Transverse colon (tissue), 3 donors: ENCODE results near the gene RNF103.

Source experiments
- POLR2A ChIP-seq: fragments of 450-650 bp; IDR thresholded peaks from one replicate; pipeline ENCODE4 v1.6.1; 2016; ENCODE audit warnings: antibody characterized with exemption, mild to moderate bottlenecking, moderate library complexity
- TF ChIP-seq, protein P1 (sequence below), 5 experiments: fragments of 200-600 bp in 3 of 5; fragments of 450-650 bp in 2 of 5; sonication (generic) in 3 of 5; IDR thresholded peaks; 1 replicate in 2 of 5; 2 replicates in 3 of 5; pipeline ENCODE4 v1.5.1; 2016 to 2017; ENCODE audit warnings: antibody characterized with exemption in 5 of 5, inconsistent platforms in 3 of 5, mild to moderate bottlenecking in 2 of 5, moderate library complexity in 1 of 5

DNA sequence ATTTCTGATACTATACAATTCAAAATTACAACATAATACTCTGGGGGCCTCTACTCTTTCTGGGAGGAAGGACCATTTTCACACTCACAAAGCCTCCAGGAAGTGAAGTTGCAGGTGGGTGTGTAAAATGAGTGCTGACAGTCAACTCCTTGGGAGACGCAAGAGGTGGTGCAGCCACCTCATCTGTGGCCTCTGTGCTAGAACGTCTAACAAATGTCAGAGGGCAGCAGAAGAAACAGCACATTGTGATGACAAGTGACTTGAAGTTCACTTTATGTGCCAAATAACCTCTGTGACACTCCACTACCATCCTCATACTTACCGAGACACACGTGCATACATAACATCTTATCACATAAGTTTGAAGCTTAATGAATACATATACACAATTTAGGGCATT, 10.2 kb downstream of the RNF103 start:
- TF ChIP-seq, protein P1, sequence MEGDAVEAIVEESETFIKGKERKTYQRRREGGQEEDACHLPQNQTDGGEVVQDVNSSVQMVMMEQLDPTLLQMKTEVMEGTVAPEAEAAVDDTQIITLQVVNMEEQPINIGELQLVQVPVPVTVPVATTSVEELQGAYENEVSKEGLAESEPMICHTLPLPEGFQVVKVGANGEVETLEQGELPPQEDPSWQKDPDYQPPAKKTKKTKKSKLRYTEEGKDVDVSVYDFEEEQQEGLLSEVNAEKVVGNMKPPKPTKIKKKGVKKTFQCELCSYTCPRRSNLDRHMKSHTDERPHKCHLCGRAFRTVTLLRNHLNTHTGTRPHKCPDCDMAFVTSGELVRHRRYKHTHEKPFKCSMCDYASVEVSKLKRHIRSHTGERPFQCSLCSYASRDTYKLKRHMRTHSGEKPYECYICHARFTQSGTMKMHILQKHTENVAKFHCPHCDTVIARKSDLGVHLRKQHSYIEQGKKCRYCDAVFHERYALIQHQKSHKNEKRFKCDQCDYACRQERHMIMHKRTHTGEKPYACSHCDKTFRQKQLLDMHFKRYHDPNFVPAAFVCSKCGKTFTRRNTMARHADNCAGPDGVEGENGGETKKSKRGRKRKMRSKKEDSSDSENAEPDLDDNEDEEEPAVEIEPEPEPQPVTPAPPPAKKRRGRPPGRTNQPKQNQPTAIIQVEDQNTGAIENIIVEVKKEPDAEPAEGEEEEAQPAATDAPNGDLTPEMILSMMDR (IDR thresholded peaks at IDR 0.05) = no peak
- TF ChIP-seq POLR2A = no peak
